A172 (cell line): ENCODE data around the gene RBM47. TPM values are rescaled to one million over a fixed set of nuclear protein-coding genes. Genes with fewer than 3 reads are reported as not detected.
A peak's percentile ranks its signal among the peaks of the same experiment; 100 is the strongest.

Source experiments
- DNase-seq: peaks from one replicate; pipeline ENCODE4 v3.0.0-alpha.2; 2015; ENCODE audit warnings: low spot score
- total RNA-seq: library from RNA; depleted of rRNA; stranded (reverse); fragments of >200 nt; shearing (Covaris generic); gene quantifications from 2 replicates; pipeline ENCODE4 v1.2.3, GENCODE V29; 2014

RBM47 gene
- total RNA-seq, 1 experiment from 2014 or later = 4.9 TPM

- DNase-seq = no peak
These were observed 41.8 kb downstream of the RBM47 start for GRCh38 chr4:40587826-40588225.

- DNase-seq = no peak
These were observed 42.3 kb downstream of the RBM47 start for GRCh38 chr4:40587351-40587750.

GRCh38 chr4:40586729-40587128 is 42.9 kb downstream of the RBM47 start:
- no peak for DNase-seq

- DNase-seq = no peak
These were observed 43.6 kb downstream of the RBM47 start for GRCh38 chr4:40586034-40586433.

- DNase-seq = no peak
These were observed 44.4 kb downstream of the RBM47 start for GRCh38 chr4:40585201-40585799.

GRCh38 chr4:40584517-40585141 is 45.0 kb downstream of the RBM47 start:
- DNase-seq = no peak

GRCh38 chr4:40583850-40584439 is 45.7 kb downstream of the RBM47 start:
- DNase-seq = no peak

GRCh38 chr4:40582413-40582812 is 47.3 kb downstream of the RBM47 start:
- no peak for DNase-seq

GRCh38 chr4:40581254-40582140 is 48.2 kb downstream of the RBM47 start:
- no peak for DNase-seq

- no peak for DNase-seq
These were observed 49.7 kb downstream of the RBM47 start for GRCh38 chr4:40579983-40580382.

- no peak for DNase-seq
These were observed 51.9 kb downstream of the RBM47 start for GRCh38 chr4:40577588-40578253.

GRCh38 chr4:40576651-40577480 is 52.8 kb downstream of the RBM47 start:
- DNase-seq = peak; percentile 90

- no peak for DNase-seq
These were observed 53.8 kb downstream of the RBM47 start for GRCh38 chr4:40575846-40576245.

GRCh38 chr4:40573593-40574311 is 55.9 kb downstream of the RBM47 start:
- DNase-seq = no peak

GRCh38 chr4:40572692-40573310 is 56.9 kb downstream of the RBM47 start:
- DNase-seq = no peak

- DNase-seq = no peak
These were observed 58.5 kb downstream of the RBM47 start for GRCh38 chr4:40571208-40571607.

GRCh38 chr4:40570348-40571077 is 59.2 kb downstream of the RBM47 start:
- no peak for DNase-seq

GRCh38 chr4:40564815-40565483 is 64.7 kb downstream of the RBM47 start:
- no peak for DNase-seq

- peak; percentile 74 for DNase-seq
These were observed 65.7 kb downstream of the RBM47 start for GRCh38 chr4:40564004-40564403.
